Measurements from ENCODE around the gene KCNQ5.
"Not testable (repeated sequence)": the region's sequence is repeated elsewhere in the genome, so short reads cannot be mapped to it uniquely, and the experiment has no call there.

KCNQ5 gene

GRCh38 chr6:72844614-72845013 is 222.8 kb downstream of the KCNQ5 start:
- DNase-seq: no peak
- no peak for ATAC-seq

- DNase-seq (no peak), ATAC-seq (no peak)
These were observed 227.5 kb downstream of the KCNQ5 start for GRCh38 chr6:72849346-72849745.

- no peak for ATAC-seq
These were observed 228.2 kb downstream of the KCNQ5 start for GRCh38 chr6:72850040-72850439.

GRCh38 chr6:72850469-72850868 is 228.6 kb downstream of the KCNQ5 start:
- no peak for ATAC-seq
- DNase-seq: no peak

More at GRCh38 chr6:72850040-72850439, 228.2 kb downstream of the KCNQ5 start:
- no peak for DNase-seq

- no peak for DNase-seq
- ATAC-seq: no peak
These were observed 233.6 kb downstream of the KCNQ5 start for GRCh38 chr6:72855471-72855870.

GRCh38 chr6:72856801-72857200 is 234.9 kb downstream of the KCNQ5 start:
- no peak for ATAC-seq
- DNase-seq: no peak

- ATAC-seq (no peak), DNase-seq (no peak)
These were observed 236.1 kb downstream of the KCNQ5 start for GRCh38 chr6:72857791-72858585.

- no peak for DNase-seq
- ATAC-seq: no peak
These were observed 239.2 kb downstream of the KCNQ5 start for GRCh38 chr6:72861059-72861458.

GRCh38 chr6:72861935-72862432 is 240.1 kb downstream of the KCNQ5 start:
- DNase-seq (peak; percentile 4), ATAC-seq (peak; percentile 49)

GRCh38 chr6:72863131-72863530 is 241.3 kb downstream of the KCNQ5 start:
- DNase-seq (no peak), ATAC-seq (no peak)

- no peak for ATAC-seq
- DNase-seq: no peak
These were observed 242.4 kb downstream of the KCNQ5 start for GRCh38 chr6:72864236-72864635.

GRCh38 chr6:72864799-72865198 is 242.9 kb downstream of the KCNQ5 start:
- no peak for DNase-seq
- no peak for ATAC-seq

GRCh38 chr6:72865467-72865866 is 243.6 kb downstream of the KCNQ5 start:
- ATAC-seq (no peak), DNase-seq (no peak)

- DNase-seq (no peak), ATAC-seq (no peak)
These were observed 247.8 kb downstream of the KCNQ5 start for GRCh38 chr6:72869621-72870020.

GRCh38 chr6:72873433-72873832 is 251.6 kb downstream of the KCNQ5 start:
- DNase-seq (no peak), ATAC-seq (no peak)

- DNase-seq (no peak), ATAC-seq (no peak)
These were observed 254.4 kb downstream of the KCNQ5 start for GRCh38 chr6:72876256-72876655.

- DNase-seq: no peak
- no peak for ATAC-seq
These were observed 264.3 kb downstream of the KCNQ5 start for GRCh38 chr6:72886170-72886569.

- DNase-seq: no peak
- ATAC-seq: peak; percentile 36
These were observed 268.4 kb downstream of the KCNQ5 start for GRCh38 chr6:72890233-72890632.

- DNase-seq (no peak), ATAC-seq (no peak)
These were observed 268.8 kb downstream of the KCNQ5 start for GRCh38 chr6:72890671-72891070.

- no peak for DNase-seq
- ATAC-seq: no peak
These were observed 271.0 kb downstream of the KCNQ5 start for GRCh38 chr6:72892901-72893300.

- no peak for DNase-seq
- ATAC-seq: no peak
These were observed 272.2 kb downstream of the KCNQ5 start for GRCh38 chr6:72894091-72894490.

- not testable (repeated sequence) for DNase-seq, ATAC-seq
These were observed 276.4 kb downstream of the KCNQ5 start for GRCh38 chr6:72898313-72898712.

GRCh38 chr6:72905705-72906478 is 284.0 kb downstream of the KCNQ5 start:
- ATAC-seq (no peak), DNase-seq (no peak)

All from stimulated activated naive CD8-positive, alpha-beta T cell treated with anti-CD3 and anti-CD28 coated beads, Interleukin-15, Interleukin-2, amounts not matched to agents 100 U/mL and 50 U/mL, for 24 hours (primary cell).